HUES6 (cell line): ENCODE data around the gene RUSC1.

ENCODE experiments used
- H3K27ac ChIP-seq: 2 replicates; pipeline ENCODE4 v1.7.0; 2013; ENCODE audit warnings: low read depth, mild to moderate bottlenecking, low read length, inconsistent platforms
- H3K27me3 ChIP-seq: 2 replicates; pipeline ENCODE4 v1.6.1; 2013; ENCODE audit warnings: low read length; ENCODE audit not compliant: control insufficient read depth, insufficient read depth
- H3K36me3 ChIP-seq: 2 replicates; pipeline ENCODE4 v1.6.1; 2013; ENCODE audit warnings: low read length; ENCODE audit not compliant: control insufficient read depth, insufficient read depth
- H3K4me1 ChIP-seq: 2 replicates; pipeline ENCODE4 v1.6.1; 2013; ENCODE audit warnings: low read length; ENCODE audit not compliant: control insufficient read depth, insufficient read depth
- H3K4me3 ChIP-seq: 2 replicates; pipeline ENCODE4 v1.5.1; 2013; ENCODE audit warnings: low read depth, low read length
- H3K9ac ChIP-seq: one replicate; pipeline ENCODE4 v1.6.1; 2013; ENCODE audit warnings: mild to moderate bottlenecking, low read length
- H3K9me3 ChIP-seq: 2 replicates; pipeline ENCODE4 v1.6.1; 2013; ENCODE audit warnings: low read depth, low read length; ENCODE audit not compliant: control insufficient read depth, insufficient read depth

The RUSC1 gene

DNA sequence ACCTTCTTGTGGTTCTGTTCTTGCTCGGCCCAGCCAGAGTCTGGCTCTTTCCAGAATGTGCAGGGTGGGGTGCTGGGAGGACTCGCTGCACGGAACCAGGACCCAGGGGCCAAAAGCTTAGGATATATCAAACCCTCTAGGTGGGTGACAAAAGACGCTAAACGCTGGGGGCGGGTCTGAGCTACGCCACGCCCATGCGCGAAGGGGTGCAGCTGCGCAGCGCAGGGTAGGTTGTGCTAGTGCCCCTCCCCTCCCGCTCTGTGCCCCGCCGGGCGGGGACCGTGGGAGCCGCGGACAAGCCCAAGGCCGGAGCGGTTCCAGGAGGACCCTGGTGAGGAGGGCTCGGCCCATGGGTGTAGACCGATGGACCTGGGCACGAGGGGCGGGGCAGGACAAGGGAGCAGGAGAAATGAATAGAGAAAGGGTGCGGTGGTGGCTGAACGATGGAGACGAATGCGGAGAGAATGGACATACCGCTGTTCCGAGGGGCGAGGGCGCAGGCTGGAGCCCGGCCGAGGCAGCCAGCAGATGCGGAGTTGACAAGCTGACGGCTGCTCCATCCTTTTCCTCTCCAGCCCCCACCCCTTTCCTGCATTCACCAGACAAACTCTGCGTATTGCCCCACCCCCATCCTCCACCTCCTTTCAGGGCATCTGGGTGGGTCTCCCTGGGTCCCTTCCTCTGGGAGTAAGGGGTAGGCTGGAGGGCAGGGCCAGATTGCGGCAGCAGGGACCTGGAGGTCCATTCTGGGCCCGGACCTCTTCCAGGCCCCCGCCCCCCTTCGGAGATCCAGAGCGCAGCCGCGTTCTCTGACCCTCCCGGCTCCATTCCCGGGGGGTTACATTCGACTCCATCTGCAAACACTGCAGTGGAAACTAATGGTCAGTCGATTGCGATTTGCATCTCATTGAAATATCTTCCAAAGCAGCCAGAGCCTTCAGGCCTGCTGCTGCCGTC is at the start of gene RUSC1:
Gene RUSC1, plus strand, starts transcription at position 234 of the 957 bp plus-strand sequence. CDS start 880 bp downstream, outside the sequence.
- H3K4me1 ChIP-seq, result peaks cover 28% of the 10 kb centered on the region
- peak within 1 kb of the TSS; percentile 87 for H3K4me3 ChIP-seq
- H3K9ac ChIP-seq, result peak within 1 kb of the TSS; percentile 18
- no peak within 1 kb of the TSS for H3K27ac ChIP-seq
- H3K9me3 ChIP-seq, result no peaks in the 10 kb centered on the region
- peaks cover 43% of the 10 kb centered on the region for H3K36me3 ChIP-seq
- peaks cover 9% of the 10 kb centered on the region; the same call in 1 of the 2 replicates for H3K27me3 ChIP-seq

GRCh38 chr1:155272466-155273342 is 48.0 kb upstream of the RUSC1 start:
- peaks cover 37% of the 10 kb centered on the region for H3K36me3 ChIP-seq
- no peaks in the 10 kb centered on the region for H3K9me3 ChIP-seq
- peak overlapping the region; percentile 82; the same call in 1 of the 2 replicates for H3K27ac ChIP-seq
- H3K4me1 ChIP-seq, result peaks cover 12% of the 10 kb centered on the region
- H3K9ac ChIP-seq, result peak overlapping the region; percentile 87
- no peaks in the 10 kb centered on the region for H3K27me3 ChIP-seq
- peak overlapping the region; percentile 80 for H3K4me3 ChIP-seq

DNA sequence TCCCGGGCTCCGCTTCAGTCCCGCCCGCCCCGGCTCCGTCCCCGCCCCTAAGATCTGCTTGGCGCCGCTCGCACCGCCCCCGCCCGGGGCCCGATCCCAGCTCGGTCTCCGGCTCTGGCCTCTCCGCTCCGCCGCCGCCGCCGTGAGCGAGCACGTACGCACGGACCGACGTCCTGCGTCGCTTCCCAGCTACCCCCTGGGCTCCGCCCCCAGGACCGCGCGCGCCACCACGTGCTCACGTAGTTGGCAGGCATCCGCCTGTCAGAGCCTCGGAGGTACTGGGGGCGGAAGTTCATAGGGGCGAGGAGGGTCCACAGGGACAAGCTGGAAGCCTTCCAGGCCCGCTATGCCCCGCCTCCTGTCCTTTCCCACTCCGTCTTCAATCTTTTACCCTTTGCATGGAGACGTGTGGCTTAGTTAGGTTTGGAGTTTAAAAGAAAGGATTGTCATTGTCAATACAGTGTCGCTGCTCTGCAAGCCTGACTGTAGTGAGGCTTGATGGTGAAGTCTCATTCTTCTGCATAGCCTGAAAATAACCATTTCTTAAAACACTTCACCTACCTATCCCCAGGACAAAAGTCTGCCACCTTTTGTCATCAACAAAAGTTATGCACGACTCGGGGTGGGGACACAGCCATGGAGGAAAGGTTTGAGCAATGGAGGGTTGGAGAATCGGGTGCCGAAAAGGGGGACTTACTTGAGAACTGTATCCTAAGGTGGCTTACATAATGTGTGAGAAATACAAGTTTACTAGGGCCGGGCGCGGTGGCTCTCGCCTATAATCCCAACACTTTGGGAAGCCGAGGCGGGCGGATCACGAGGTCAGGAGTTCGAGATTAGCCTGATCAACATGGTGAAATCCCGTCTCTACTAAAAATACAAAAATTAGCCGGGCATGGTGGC is 47.1 kb upstream of the RUSC1 start, which contains the start of gene CLK2:
Gene CLK2, minus strand, starts transcription at position 162 of the 903 bp plus-strand sequence. CDS start 2,527 bp downstream, outside the sequence.
- Histone ChIP-seq H3K4me1 (peaks cover 15% of the 10 kb centered on the region), H3K9ac (peak within 1 kb of the TSS; percentile 87), H3K27ac (peak within 1 kb of the TSS; percentile 82; the same call in 1 of the 2 replicates), H3K27me3 (no peaks in the 10 kb centered on the region), H3K9me3 (no peaks in the 10 kb centered on the region), H3K4me3 (peak within 1 kb of the TSS; percentile 80), H3K36me3 (peaks cover 28% of the 10 kb centered on the region)

DNA sequence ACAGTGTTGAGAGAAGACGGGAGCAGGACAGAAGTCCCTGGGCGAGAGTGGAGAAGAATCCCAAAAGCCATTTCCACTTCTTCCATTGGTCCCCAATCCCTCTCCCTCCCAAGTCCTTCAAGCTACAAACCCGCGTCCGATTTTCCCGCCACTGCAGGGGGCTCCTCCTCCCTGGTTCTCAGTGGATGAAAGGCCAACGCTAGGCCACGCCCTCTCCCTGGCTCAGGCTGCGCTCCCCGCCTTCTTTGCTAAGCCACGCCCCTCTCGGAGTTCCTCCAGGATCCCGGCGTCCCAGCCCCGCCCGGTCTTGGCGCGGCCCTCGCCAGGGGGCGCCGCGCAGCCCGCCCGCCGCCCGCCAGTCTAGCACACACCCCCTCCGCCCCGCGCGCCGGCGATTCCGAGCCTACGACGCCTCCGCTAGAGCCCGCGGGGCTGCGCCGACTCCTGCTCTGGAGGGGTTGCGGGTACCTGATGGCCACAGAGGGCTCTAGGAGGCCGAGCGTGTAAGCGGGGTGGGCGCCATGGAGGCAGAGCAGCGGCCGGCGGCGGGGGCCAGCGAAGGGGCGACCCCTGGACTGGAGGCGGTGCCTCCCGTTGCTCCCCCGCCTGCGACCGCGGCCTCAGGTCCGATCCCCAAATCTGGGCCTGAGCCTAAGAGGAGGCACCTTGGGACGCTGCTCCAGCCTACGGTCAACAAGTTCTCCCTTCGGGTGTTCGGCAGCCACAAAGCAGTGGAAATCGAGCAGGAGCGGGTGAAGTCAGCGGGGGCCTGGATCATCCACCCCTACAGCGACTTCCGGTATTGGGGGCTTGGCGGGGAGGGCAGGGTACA is 43.4 kb upstream of the RUSC1 start, which contains the start of gene HCN3:
Gene HCN3, plus strand, starts transcription at position 394 of the 832 bp plus-strand sequence. Its CDS starts 128 bp downstream, at position 522.
- peak within 1 kb of the TSS; percentile 63 for H3K9ac ChIP-seq

GRCh38 chr1:155277902-155278688 is 42.6 kb upstream of the RUSC1 start:
- Histone ChIP-seq H3K4me1 (peaks cover 20% of the 10 kb centered on the region), H3K9ac (peak overlapping the region; percentile 63), H3K36me3 (no peaks in the 10 kb centered on the region; the same call in 1 of the 2 replicates), H3K4me3 (peak overlapping the region; percentile 88), H3K9me3 (no peaks in the 10 kb centered on the region), H3K27ac (no peak overlapping the region), H3K27me3 (no peaks in the 10 kb centered on the region)

More for the DNA sequence above, 43.4 kb upstream of the RUSC1 start, which contains the start of gene HCN3:
- H3K27ac ChIP-seq, result no peak within 1 kb of the TSS
- peaks cover 23% of the 10 kb centered on the region for H3K4me1 ChIP-seq
- no peaks in the 10 kb centered on the region for H3K9me3 ChIP-seq
- H3K36me3 ChIP-seq, result no peaks in the 10 kb centered on the region; the same call in 1 of the 2 replicates
- no peaks in the 10 kb centered on the region for H3K27me3 ChIP-seq
- peak within 1 kb of the TSS; percentile 88 for H3K4me3 ChIP-seq

DNA sequence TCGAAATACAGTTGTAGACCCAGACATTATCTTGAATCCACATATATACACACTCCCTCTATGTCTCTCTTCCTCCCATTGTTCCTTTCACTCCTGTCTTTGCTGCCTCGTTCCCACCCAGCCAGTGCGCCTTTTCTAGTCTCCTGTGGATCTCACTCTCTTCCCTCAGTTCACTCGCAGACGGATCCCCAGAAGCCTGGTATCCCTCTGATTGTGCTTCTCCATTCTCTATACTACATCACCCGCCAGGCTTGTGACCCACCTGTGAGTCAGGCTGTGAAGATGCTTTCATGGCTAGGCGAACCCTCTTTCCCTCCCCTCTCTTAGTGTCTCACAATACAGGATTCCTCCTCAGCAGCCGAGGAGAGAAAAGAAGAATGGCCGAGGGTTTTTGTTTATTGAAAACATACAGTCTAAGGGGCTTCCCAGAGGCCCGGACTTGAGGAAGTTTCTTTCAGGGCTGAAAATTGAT is 42.0 kb upstream of the RUSC1 start:
- Histone ChIP-seq H3K36me3 (no peaks in the 10 kb centered on the region; the same call in 1 of the 2 replicates), H3K9ac (no peak overlapping the region), H3K4me3 (peak overlapping the region; percentile 35), H3K27ac (no peak overlapping the region), H3K27me3 (no peaks in the 10 kb centered on the region), H3K4me1 (peaks cover 18% of the 10 kb centered on the region), H3K9me3 (no peaks in the 10 kb centered on the region)

DNA sequence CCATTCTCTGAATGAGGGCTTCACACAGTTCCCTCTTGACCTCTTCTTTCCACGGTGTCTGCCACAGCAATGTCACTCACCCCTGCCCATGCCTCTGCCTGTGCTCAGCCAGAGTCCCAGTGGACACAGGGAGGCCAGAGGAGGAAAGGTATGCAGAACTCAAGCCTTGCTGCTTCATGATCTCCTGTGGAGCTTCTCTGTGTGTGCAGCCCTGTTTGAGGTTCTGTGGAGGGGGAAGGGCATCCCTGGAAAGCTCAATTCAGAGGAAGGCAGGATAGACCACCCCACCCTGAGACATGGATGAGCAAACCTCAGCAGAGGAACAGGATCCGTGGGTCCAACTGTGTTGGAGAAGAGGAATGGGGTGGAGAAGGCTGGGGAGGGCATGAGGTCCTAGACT is 41.4 kb upstream of the RUSC1 start:
- Histone ChIP-seq H3K9me3 (no peaks in the 10 kb centered on the region), H3K4me3 (no peak overlapping the region), H3K4me1 (peaks cover 16% of the 10 kb centered on the region), H3K27ac (no peak overlapping the region), H3K27me3 (no peaks in the 10 kb centered on the region), H3K36me3 (no peaks in the 10 kb centered on the region; the same call in 1 of the 2 replicates), H3K9ac (no peak overlapping the region)

DNA sequence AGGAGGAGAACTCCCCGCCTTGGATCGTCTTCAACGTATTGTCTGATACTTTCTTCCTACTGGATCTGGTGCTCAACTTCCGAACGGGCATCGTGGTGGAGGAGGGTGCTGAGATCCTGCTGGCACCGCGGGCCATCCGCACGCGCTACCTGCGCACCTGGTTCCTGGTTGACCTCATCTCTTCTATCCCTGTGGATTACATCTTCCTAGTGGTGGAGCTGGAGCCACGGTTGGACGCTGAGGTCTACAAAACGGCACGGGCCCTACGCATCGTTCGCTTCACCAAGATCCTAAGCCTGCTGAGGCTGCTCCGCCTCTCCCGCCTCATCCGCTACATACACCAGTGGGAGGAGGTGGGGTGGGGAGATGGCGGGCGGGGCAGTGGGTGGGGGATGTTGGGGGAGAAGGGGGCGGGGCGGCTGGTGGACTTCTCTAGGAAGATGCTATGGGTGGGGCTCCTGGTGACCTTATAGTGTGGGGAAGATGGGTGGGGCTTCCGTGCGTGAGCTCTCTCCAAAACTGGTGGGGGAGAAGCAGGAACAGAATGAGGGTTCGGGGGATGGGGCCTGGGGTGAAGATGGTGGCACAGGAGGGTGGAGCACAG is 38.1 kb upstream of the RUSC1 start:
- Histone ChIP-seq H3K9ac (no peak overlapping the region), H3K4me3 (no peak overlapping the region), H3K4me1 (peaks cover 13% of the 10 kb centered on the region)

More for the DNA sequence above, 38.1 kb upstream of the RUSC1 start:
- no peaks in the 10 kb centered on the region for H3K9me3 ChIP-seq
- no peak overlapping the region for H3K27ac ChIP-seq
- H3K36me3 ChIP-seq, result no peaks in the 10 kb centered on the region; the same call in 1 of the 2 replicates
- H3K27me3 ChIP-seq, result no peaks in the 10 kb centered on the region
